NCI-H2196 treated with DMSO at 0.1 percent for 48 hours (cell line): Measurements from ENCODE around the gene APLP1.
"Not testable (repeated sequence)": the region's sequence is repeated elsewhere in the genome, so short reads cannot be mapped to it uniquely, and the experiment has no call there.

Experiments
- DNase-seq: peaks from one replicate; lab custom pipeline; 2025; ENCODE audit not compliant: unreplicated experiment; lab: John Stamatoyannopoulos, UW

APLP1 gene

DNA sequence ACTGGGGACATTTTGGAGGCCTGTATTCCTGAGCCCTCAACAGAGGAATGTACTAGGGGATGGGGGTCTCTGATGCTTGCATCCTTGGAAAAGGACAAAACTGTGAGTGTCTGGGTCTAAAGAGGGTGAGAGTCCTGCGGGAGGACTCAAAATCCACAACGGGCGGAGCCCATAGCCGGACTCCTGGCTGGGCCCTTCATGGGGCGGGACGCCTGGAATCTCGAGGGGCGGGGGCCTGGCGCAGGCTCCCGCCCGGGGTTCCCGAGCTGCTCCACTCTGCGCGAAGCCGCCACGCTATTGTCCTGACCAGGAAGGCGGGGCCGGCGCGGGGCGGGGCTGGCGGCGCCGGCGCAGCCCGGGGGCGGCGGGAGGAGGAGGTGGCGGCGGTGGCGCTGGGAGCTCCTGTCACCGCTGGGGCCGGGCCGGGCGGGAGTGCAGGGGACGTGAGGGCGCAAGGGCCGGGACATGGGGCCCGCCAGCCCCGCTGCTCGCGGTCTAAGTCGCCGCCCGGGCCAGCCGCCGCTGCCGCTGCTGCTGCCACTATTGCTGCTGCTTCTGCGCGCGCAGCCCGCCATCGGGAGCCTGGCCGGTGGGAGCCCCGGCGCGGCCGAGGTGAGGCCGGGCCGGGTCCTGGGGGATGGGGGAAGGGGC lies at the start of gene APLP1:
Gene APLP1 (plus strand): TSS at position 403 of the 651 bp plus-strand sequence. CDS start 63 bp downstream, at position 466.
- peak; percentile 52 for DNase-seq

DNA sequence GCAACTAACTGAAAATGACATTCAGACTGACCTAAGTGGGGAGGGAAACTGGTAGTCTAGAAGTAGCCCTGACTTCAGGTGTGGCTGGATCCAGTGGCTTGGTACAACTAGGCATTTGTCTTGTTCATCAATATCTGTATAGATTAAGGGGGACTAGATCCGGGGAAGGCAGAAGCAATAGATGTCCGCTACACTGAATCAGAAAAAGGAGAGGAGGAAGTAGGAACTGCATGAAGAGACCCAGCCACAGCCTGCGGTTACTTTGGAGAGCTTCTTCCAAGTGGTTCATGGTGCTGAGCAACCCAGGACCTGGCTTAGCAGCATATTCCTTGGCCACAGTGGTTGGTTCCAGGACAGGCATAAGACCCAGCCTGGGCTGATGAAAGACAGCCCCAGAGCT lies 45.8 kb upstream of the APLP1 start:
- DNase-seq, result no peak

DNA sequence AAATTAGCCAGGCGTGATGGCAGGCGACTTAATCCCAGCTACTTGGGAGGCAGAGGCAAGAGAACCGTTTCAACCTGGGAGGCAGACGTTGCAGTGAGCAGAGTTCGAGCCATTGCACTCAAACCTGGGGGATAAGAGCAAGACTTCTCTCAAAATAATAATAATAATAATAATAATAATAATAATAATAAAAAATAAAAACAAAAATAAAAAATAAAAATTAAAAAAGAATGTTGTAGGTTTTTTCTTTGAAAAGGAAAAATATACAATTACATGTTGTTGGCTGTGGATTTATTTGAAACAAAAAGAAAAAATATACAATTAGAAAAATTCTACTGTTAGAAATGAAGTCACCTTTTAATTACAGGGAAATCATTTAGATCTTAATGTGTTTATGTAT lies 44.2 kb upstream of the APLP1 start:
- DNase-seq, result no peak

DNA sequence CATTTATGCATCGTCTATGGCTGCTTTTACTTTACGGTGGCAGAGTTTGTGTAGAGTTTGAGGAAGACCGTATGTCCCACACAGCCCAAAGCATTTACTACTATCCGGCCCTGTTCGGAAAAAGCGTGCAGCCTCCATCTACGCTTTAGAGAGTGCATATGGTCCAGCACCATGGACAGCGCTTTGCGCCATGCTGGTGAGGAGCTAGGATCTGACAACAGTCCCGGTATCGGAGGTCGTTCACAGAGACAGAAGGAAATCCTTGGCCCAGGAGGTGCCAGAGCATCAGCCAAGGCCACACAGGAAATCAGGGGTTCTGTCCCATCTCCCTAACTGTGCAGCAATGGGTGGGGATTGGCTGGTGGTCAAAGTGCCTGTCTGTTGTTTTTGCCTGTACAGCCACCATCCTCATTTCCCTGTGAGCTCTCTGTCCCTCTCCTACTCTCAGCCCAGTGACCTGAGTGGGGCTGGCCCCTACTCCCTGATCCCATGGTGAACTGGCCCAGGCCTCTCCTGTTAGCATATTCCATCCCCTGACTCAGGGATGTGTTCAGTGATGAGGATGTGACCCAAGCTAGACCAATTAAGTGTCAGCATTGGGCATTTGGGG lies 39.6 kb upstream of the APLP1 start:
- DNase-seq, result no peak

DNA sequence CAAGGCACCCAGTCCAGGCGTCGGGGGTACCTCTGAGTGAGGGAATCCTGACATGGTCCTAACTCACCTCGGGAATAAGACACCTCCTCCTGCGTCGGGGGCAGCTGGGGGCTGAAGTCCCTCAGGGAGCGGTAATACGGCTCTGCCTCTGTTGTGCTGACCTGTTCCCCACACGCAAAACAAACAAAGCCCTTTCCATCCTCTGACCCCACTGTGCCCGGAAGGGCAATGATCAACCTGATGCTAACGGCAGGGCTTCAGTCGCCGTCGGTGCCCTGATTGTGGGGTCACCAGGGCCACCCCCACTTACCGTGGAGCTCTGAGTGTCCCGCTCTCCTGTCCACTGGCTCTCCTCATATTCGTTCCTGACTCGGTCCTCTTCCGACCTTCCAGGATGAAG lies 37.4 kb upstream of the APLP1 start:
- no peak for DNase-seq

DNA sequence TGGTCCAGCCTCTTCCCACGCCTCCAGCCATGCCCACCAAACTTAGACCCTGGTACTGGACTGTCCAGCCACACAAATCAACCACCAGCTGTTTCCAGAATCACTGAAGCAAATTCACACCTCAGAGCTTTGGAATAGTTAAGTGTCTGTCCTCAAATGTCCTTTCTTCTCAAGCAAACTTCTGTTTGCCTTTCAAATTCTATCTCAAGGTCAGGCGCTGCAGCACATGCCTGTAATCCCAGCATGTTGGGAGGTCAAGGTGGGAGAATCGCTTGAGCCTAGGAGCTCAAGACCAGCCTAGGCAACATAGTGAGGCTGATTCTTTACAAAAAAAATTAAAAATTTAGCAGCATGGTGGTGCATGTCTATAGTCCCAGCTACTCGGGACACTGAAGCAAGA lies 36.3 kb upstream of the APLP1 start:
- no peak for DNase-seq

DNA sequence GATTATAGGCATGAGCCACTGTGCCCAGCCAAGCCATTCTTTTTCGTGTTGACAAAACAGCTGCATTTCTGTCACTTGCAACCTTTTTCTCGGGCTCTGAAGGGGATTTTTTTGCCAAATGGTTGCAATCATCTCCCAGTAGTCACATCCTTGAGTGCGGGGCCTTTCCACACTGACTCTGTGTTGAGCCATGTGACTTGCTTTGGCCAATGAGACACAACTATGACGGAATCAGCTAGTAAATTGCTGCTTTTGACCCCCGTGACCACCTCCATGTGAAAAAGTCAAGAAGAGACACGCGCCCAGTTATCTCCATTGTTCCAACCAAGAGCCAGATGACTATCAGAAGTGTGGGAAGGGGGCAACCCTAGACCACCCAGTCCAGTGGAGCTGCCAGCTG lies 34.4 kb upstream of the APLP1 start:
- no peak for DNase-seq

DNA sequence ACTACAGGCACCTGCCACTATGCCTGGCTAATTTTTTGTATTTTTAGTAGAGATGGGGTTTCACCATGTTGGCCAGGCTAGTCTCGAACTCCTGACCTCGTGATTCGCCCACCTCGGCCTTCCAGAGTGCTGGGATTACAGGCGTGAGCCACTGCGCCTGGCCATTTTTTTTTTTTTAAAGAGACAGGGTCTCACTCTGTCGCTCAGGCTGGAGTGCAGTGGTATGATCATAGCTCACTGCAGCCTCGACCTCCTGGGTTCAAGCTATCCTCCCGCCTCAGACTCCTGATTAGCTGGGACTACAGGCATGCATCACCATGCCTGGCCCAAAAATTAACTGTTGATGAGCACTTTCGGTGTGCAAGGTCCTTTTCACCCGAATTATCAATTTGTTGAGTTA lies 32.3 kb upstream of the APLP1 start:
- DNase-seq, result not testable (repeated sequence)

DNA sequence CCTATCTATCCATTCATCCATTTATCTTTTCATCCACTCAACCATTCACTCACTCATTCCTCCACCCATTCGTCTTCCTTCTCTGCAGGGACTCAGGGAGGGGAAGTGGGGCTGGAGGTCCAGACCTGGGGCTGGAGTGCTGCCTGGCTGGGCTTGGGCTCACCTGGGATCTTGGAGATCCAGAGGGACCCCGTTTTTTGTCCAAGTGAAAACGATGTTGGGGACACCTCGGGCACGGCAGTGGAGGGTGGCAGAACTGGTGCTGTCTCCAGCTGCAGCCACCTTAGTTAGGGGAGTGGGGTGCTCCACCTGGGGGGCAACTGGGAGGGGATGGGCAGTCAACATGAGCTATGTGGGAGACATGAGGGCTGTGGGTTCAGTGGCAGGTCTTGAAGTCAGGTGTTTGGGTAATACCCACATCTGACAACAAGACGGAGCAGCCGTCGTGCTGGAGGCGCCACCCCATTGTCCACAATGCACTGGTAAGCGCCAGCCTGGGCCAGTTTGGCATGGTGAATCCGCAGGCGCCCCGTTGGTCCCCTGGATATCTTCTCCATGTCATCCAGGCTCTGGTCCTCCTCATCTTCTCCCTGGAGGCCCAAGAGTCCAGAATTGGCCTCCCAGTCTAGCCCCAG lies 26.3 kb upstream of the APLP1 start:
- DNase-seq, result no peak

DNA sequence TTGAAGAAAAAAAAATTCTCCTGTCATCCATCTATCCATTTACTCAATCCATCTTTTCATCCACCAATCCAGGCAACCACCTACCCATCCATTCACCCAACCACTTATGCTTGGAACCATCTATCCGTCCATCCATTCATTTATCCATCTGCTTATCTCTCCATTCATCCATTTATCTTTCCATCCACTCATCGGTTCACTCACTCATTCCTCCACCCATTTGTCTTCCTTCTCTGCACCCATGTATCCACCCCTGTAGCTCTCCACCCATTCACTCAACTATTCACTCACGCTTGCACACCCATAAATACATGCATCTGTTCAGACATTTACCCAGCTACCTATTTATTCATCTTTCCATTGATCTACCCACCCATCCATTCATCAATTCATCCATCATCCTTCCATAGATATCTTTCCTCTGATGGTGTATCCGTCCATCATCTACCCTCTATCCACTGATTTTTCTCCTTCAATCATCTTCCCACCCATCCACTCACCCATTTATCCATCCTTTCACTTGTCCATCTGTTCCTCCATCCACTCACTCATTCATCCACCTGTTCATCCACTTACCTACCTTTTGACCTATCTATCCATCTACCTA lies 25.6 kb upstream of the APLP1 start:
- no peak for DNase-seq

DNA sequence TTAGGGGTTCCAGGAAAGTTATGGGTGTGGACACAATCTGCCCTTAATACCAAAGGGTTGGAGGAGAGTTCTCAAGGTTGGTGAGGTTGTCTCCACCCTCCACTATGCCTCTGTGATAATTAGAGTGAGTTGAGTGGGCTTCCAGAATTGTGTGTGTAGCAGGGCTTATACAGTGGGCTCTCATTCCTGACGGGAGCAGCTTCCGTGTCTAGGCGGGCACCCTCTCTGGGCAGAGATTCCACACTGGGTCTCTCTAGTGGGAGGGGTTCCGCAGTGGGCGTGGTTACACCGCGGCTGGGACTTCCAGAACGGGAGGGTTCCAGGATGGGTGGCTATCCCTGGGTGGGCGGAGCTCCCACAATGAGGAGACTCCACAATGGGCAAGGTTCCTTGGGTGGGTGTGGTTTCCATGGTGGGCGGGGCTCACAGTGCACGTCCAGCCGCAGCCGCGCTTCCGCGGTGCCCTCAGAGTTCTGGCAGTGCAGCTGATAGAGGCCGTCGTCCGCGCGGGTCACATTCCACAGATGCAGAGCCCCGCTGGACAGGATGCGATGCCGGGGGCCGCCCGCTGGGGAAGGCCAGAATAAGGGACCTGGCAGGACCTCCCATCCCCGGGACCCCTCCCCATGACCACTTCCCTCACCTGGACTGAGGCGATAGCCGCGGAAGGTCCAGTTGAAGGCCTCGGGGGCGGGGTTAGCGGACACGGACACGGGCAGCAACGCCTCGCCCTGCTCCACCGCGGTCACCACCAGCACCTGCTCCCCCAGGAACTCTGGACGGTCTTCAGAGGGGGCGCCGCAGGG lies 24.5 kb upstream of the APLP1 start:
- DNase-seq, result peak; percentile 20

DNA sequence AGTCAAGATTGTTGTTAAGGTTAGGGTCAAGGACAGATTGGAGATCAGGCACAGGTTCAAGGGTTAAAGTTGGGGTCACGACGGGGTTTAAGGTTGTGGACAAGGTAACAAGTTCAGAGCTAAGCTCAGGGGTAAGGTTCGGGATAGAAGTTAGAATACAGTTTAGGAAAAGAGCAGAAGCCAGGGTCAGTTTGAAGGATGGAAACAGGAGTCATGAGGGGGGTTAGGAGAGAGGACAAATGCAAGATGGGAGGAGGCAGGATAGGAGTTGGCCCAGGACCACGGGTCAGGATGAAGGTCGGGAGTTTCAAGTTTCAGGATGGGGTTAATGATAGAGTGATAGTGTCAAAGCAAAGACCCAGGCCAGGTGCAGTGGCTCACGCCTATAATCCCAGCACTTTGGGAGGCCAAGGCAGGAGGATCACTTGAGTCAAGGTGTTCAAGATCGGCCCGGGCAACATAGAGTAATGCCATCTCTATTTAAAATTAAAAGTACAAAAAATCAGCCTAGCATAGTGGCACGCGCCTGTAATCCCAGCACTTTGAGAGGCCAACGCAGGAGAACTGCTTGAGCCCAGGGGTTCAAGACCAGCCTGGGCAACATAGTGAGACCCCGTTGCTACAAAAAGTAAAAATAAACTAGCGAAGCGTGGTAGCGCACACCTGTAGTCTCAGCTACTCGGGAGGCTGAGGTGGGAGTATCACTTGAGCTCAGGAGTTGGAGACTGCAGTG lies 23.7 kb upstream of the APLP1 start:
- DNase-seq, result no peak

DNA sequence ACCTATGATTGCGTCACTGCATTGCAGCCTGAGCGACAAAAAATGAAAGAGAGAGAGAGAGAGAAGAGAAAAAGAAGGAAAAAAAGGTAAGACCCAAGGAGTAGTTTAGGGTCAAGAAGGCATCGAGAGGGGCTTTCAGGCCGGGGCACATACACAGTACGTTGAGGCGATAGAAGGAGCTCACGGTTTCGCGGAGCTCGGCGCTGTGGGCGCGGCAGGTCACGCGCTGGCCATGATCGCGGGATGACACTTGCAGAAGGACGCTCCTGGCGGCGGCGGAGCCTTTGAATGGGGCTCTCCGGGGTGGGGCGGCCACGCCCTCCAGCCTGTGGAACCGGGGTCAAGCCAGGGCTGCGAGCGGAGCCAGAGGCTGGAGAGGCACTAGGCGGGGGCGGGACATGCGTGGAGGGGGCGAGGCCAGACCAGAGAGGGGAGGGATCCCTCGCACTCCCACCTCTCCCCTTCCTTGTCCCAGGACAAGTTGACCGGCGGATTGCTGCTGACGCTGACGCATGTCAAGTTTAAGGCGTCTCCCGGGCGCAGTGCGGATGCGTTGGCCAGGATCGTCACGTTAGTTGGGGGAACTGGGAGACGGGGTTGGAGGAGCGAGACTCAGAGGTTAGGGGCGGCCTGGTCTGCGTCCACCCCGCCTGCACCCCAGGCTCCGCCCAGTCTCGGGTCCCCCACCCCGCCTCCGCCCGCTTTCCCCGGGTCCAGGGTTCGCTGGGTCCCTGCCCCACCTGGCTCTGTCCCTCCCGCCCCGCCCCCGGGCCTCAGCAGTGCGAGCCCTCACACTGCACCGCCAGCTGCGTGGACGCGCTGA lies 22.9 kb upstream of the APLP1 start:
- DNase-seq, result peak; percentile 9

DNA sequence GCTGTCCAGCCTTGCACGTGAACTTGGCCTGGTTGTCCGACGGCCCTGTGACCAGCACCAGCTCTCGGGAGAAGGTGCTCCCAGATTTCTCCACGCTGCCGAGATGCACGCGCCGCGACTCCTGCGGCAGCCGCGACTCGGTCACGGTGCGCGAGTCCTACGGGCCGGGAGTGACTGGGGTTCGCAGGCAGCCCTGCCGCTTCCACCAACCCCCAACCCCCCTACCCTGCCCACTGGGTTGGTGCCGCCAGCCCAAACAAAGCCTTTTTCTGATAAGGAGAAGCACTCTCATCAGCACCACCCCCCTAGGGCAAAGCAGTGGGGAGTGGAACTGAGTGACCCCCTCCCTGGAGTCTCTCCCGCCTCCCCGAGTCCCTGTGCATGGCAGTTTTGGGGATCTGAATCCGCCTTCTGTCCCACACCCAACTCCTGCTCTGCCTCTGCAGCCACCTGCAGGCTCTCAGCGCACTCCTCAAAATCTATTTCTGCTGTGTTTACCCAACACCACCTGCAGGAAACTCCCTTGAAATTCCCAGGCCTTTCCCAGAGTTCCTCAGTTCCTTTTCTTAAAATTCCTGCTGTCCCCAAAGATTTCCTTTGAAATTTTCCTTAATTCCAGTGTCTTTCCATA lies 22.2 kb upstream of the APLP1 start:
- peak; percentile 10 for DNase-seq

DNA sequence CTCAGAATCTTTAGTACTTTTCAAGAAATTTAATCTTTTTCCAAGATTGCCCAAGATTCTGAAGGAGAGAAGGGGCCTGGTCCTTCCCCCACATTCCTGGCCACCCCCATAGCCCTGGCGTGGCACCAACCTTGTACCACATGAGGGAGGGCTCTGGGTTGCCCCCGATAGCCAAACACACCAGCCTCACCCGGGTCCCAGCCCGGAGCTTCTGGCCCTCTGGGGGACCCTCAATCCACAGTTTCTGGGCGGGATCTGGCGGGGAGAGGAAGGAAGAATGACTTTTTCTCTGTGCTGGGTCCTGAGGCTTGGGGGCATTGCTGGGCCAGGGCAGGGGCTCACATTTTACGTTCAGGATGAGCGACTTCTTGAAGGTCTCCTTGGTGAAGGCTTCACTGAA lies 20.5 kb upstream of the APLP1 start:
- no peak for DNase-seq

DNA sequence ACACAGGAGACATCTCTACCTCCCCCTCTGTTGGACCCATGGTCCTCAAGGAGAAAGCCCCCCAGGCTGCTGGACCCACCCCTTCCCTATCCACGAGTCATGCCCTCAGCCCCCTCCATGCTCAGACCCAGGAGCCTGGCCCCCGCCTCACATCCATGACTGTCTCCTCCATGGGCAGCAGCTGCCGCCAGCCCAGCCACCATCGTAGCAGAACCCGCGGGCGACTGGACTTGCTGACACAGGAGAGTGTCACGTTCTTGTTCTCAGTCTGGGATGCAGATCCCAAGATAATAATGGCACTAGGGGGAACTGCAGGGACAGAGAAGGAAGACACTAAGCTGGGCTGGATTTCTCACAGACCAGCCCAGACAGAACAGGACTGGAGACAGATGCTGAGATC lies 19.9 kb upstream of the APLP1 start:
- no peak for DNase-seq

DNA sequence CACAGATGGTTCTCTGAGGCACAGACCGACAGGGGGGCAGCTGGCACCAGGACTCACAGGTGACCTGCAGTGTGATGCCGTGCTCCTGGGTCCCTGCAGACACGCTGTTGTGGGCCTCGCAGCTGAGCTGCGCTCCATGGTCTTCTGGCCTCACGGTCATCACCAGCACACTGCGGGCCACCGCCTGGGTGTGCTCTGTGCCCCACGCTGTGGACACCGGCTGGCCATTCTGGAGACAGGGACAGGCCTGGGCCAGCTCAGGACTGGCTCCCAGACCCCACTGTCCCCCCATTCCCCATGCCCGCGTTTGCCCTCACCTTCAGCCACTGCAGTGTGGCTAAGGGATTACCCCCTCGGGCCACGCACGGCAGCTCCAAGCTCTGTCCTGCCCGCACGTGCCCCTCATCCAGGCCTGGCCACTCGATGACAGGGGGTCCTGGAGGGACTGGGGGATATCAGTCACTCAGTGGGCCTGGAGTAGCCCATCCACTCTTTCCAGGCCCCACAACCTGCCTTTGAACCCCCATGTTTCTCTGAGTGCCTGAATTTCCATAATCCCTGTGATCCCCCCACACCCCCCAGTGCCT lies 19.4 kb upstream of the APLP1 start:
- no peak for DNase-seq

DNA sequence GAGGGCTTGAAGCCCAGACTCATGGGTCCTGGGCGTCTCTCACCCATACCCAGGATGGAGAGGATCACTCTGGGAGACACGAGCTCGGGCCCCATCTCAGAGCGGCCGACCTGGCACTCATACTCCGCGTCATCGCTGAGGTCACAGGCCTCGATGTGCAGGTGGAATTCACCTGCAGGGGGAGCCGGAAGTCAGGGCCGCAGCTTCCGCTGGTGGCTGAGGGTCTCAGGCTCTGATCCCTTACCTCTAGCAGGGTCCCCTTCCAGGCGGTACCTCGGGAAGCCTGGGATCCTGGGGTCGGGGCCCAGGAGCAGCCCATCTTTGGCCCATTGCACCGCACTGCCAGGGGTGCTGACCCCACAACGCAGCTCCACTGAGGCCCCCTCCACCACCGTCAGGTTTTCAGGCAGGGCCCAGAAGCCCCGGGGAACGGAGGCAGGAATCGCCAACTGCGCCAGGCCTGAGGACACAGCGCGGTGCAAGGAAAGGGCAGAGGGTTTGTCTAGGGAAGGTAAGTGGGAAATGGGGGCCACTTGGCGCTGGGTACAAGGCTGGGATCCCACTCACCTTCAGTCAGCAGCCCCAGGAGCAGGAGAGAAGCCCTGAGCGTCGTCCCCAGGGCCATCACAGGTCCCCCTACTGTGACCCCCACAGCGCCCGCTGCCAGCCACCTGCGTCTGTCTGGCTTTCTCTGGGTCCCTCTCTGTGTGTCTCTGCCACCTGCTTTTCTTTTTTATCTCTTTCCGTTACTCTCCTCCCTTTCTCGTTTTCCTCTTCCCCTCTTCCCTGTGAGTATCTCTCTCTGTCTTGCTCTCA lies 17.0 kb upstream of the APLP1 start:
- no peak for DNase-seq
